HepG2 (cell line): ENCODE measurements around the gene NT5C3B. TPM values are rescaled to one million over a fixed set of nuclear protein-coding genes. Genes with fewer than 3 reads are reported as not detected.
A peak's percentile ranks its signal among the peaks of the same experiment; 100 is the strongest.

Experiments used
- ARHGAP35 ChIP-seq: sonication (generic); formaldehyde crosslinking; IDR thresholded peaks from 2 replicates; pipeline ENCODE4 v1.9.0; 2022; ENCODE audit warnings: mild to moderate bottlenecking, inconsistent platforms, moderate library complexity, missing genetic modification reagents, borderline replicate concordance
- ARID5B ChIP-seq: IDR thresholded peaks from 2 replicates; pipeline ENCODE4 v1.4.0; 2020; ENCODE audit warnings: mild to moderate bottlenecking, missing genetic modification reagents
- ATF7 ChIP-seq, 2 experiments: fragments of 450-650 bp in 1 of 2; sonication (generic) in 1 of 2; formaldehyde crosslinking in 1 of 2; IDR thresholded peaks; 2 replicates each; pipeline versions ENCODE4 v1.4.0 to v1.6.1; 2016 to 2020; ENCODE audit warnings: antibody characterized with exemption in 1 of 2, mild to moderate bottlenecking in 1 of 2, missing genetic modification reagents in 1 of 2
- BRD4 ChIP-seq: sonication (generic); formaldehyde crosslinking; IDR thresholded peaks from 2 replicates; pipeline ENCODE4 v1.4.0; 2020; ENCODE audit warnings: missing genetic modification reagents
- IKZF5 ChIP-seq: IDR thresholded peaks from 2 replicates; pipeline ENCODE4 v1.6.1; 2018; ENCODE audit warnings: missing genetic modification reagents, mild to moderate bottlenecking, missing compliant biosample characterization
- ISL2 ChIP-seq: sonication (generic); formaldehyde crosslinking; IDR thresholded peaks from 2 replicates; pipeline ENCODE4 v1.5.0; 2020; ENCODE audit warnings: missing genetic modification reagents
- JARID2 ChIP-seq: sonication (generic); formaldehyde crosslinking; IDR thresholded peaks from 2 replicates; pipeline ENCODE4 v1.8.1; 2023; ENCODE audit warnings: missing genetic modification reagents, inconsistent platforms; ENCODE audit not compliant: insufficient replicate concordance
- MXD4 ChIP-seq: IDR thresholded peaks from 2 replicates; pipeline ENCODE4 v1.6.1; 2016; ENCODE audit warnings: mild to moderate bottlenecking, missing biosample characterization, missing genetic modification reagents
- PREB ChIP-seq: sonication (generic); formaldehyde crosslinking; IDR thresholded peaks from 2 replicates; pipeline ENCODE4 v1.4.0; 2020; ENCODE audit warnings: missing genetic modification reagents
- RBAK ChIP-seq: sonication (generic); formaldehyde crosslinking; IDR thresholded peaks from 2 replicates; pipeline ENCODE4 v1.5.1; 2020; ENCODE audit warnings: mild to moderate bottlenecking, missing genetic modification reagents
- ZGPAT ChIP-seq: IDR thresholded peaks from 2 replicates; pipeline ENCODE4 v1.6.1; 2016; ENCODE audit warnings: mild to moderate bottlenecking
- ZMYM2 ChIP-seq: sonication (generic); formaldehyde crosslinking; IDR thresholded peaks from 2 replicates; pipeline ENCODE4 v1.8.0; 2022; ENCODE audit warnings: mild to moderate bottlenecking, missing genetic modification reagents
- ZNF17 ChIP-seq: sonication (generic); formaldehyde crosslinking; IDR thresholded peaks from 2 replicates; pipeline ENCODE4 v1.5.0; 2020; ENCODE audit warnings: mild to moderate bottlenecking, missing genetic modification reagents
- ZNF333 ChIP-seq: sonication (generic); formaldehyde crosslinking; IDR thresholded peaks from 2 replicates; pipeline ENCODE4 v1.4.0; 2020; ENCODE audit warnings: mild to moderate bottlenecking, missing genetic modification reagents, borderline replicate concordance
- polyA plus RNA-seq, 8 experiments: library from polyadenylated mRNA; depleted of rRNA in 3 of 8; stranded (reverse) in 7 of 8; unstranded in 1 of 8; fragments of >200 nt; fragmentation: Illumina TruSeq in 4 of 8; extraction: Trizol in 4 of 8; gene quantifications; 2 replicates each; pipeline versions ENCODE4 v1.2.1 to v1.2.3, GENCODE V29; 2011 to 2016; ENCODE audit warnings: low read depth in 4 of 8, missing spikeins in 1 of 8, mixed read lengths in 1 of 8; ENCODE audit not compliant: insufficient read depth in 1 of 8
- total RNA-seq, 5 experiments: library from RNA; depleted of rRNA; stranded (reverse); fragments of >200 nt; fragmentation: Illumina TruSeq; extraction: Trizol; gene quantifications; 2 replicates each; pipeline ENCODE4 v1.2.3, GENCODE V29; 2016; ENCODE audit warnings: low read depth in 1 of 5
- TF ChIP-seq, protein P1 (sequence below): sonication (generic); formaldehyde crosslinking; IDR thresholded peaks from 2 replicates; pipeline ENCODE4 v1.8.0; 2022; ENCODE audit warnings: missing genetic modification reagents, mild to moderate bottlenecking, inconsistent platforms, borderline replicate concordance
- TF ChIP-seq, protein P2 (sequence below): sonication (generic); formaldehyde crosslinking; IDR thresholded peaks from 2 replicates; pipeline ENCODE4 v1.4.0; 2020; ENCODE audit warnings: missing genetic modification reagents

The NT5C3B gene
- total and polyA plus RNA-seq, 2 of the 13 experiments (the other 11 are each of a cell fraction or from before 2014, with no cell fraction given): 104 to 126 TPM

- TF ChIP-seq ZMYM2 (CRISPR knock-in tag) (peak; percentile 81; the same call in 1 of the 2 replicates), ATF7 (IDR thresholded peaks at IDR 0.05) (no peak), ATF7 (CRISPR knock-in tag; IDR thresholded peaks at IDR 0.05) (no peak), IKZF5 (CRISPR knock-in tag) (no peak), PREB (CRISPR knock-in tag) (no peak), RBAK (CRISPR knock-in tag) (no peak), ZNF333 (CRISPR knock-in tag) (no peak), JARID2 (CRISPR knock-in tag) (no peak), ZNF17 (CRISPR knock-in tag) (no peak), ARID5B (CRISPR knock-in tag) (no peak), ZGPAT (CRISPR knock-in tag) (0 out of 2 replicates have a peak, but pooled peaks have one; percentile 9), MXD4 (0 out of 2 replicates have a peak, but pooled peaks have one; percentile 10), BRD4 (CRISPR knock-in tag) (peak; percentile 21; the same call in 1 of the 2 replicates), ARHGAP35 (no peak), ISL2 (CRISPR knock-in tag) (peak; percentile 43; the same call in 1 of the 2 replicates)
- TF ChIP-seq, protein P1, sequence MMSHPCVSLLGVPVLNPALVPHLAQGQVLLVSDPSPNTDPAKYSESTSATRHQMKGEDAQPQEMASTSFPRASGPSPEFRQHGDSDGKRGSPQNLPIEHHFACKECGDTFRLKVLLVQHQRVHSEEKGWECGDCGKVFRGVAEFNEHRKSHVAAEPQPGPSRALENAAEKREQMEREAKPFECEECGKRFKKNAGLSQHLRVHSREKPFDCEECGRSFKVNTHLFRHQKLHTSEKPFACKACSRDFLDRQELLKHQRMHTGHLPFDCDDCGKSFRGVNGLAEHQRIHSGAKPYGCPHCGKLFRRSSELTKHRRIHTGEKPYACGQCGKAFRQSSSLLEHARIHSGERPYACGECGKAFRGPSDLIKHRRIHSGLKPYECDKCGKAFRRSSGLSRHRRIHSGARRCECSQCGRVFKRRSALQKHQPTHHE (CRISPR knock-in tag): no peak
- TF ChIP-seq, protein P2, sequence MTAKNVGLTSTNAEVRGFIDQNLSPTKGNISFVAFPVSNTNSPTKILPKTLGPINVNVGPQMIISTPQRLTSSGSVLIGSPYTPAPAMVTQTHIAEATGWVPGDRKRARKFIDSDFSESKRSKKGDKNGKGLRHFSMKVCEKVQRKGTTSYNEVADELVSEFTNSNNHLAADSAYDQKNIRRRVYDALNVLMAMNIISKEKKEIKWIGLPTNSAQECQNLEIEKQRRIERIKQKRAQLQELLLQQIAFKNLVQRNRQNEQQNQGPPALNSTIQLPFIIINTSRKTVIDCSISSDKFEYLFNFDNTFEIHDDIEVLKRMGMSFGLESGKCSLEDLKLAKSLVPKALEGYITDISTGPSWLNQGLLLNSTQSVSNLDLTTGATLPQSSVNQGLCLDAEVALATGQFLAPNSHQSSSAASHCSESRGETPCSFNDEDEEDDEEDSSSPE (CRISPR knock-in tag): no peak
Measured at GRCh38 chr17:41836550-41837196, 641 bp upstream of the NT5C3B start (continued).
